COLO668 (cell line): ENCODE data around the gene KRTAP10-1.
"Not testable (repeated sequence)": the region's sequence is repeated elsewhere in the genome, so short reads cannot be mapped to it uniquely, and the experiment has no call there.

ENCODE experiments used
- DNase-seq: peaks from one replicate; lab custom pipeline; 2025; ENCODE audit not compliant: unreplicated experiment; lab: John Stamatoyannopoulos, UW

KRTAP10-1 gene

GRCh38 chr21:44539991-44540666, at the start of gene KRTAP10-1:
KRTAP10-1 (minus strand) TSS chr21:44540195; CDS start chr21:44540150, 45 bp downstream.
- no peak for DNase-seq

- no peak for DNase-seq
Observed at GRCh38 chr21:44589094-44589493, 49.1 kb upstream of the KRTAP10-1 start.

GRCh38 chr21:44585892-44586291, 45.9 kb upstream of the KRTAP10-1 start:
- no peak for DNase-seq

- no peak for DNase-seq
Observed at GRCh38 chr21:44583800-44584147, 43.8 kb upstream of the KRTAP10-1 start.

- DNase-seq = no peak
Observed at GRCh38 chr21:44583089-44583799, 43.2 kb upstream of the KRTAP10-1 start.

- no peak for DNase-seq
Observed at GRCh38 chr21:44582055-44582454, 42.1 kb upstream of the KRTAP10-1 start.

GRCh38 chr21:44581158-44581557, 41.2 kb upstream of the KRTAP10-1 start:
- DNase-seq = no peak

- DNase-seq = not testable (repeated sequence)
Observed at GRCh38 chr21:44580231-44580821, 40.3 kb upstream of the KRTAP10-1 start, which contains the start of gene KRTAP10-5. KRTAP10-5 (minus strand) TSS chr21:44580604; CDS start chr21:44580578, 26 bp downstream.

- DNase-seq = no peak
Observed at GRCh38 chr21:44579833-44580144, 39.8 kb upstream of the KRTAP10-1 start.

GRCh38 chr21:44579056-44579832, 39.2 kb upstream of the KRTAP10-1 start:
- no peak for DNase-seq

- DNase-seq = no peak
Observed at GRCh38 chr21:44578371-44579055, 38.5 kb upstream of the KRTAP10-1 start.

GRCh38 chr21:44576025-44576420, 36.0 kb upstream of the KRTAP10-1 start:
- DNase-seq = no peak

- DNase-seq = no peak
Observed at GRCh38 chr21:44575307-44576024, 35.5 kb upstream of the KRTAP10-1 start.

- peak; percentile 90 for DNase-seq
Observed at GRCh38 chr21:44574457-44575306, 34.7 kb upstream of the KRTAP10-1 start.

- DNase-seq = not testable (repeated sequence)
Observed at GRCh38 chr21:44573630-44574456, 33.8 kb upstream of the KRTAP10-1 start, which contains the start of gene KRTAP10-4. KRTAP10-4 (plus strand) TSS chr21:44573729; CDS start chr21:44573759, 30 bp downstream.

- no peak for DNase-seq
Observed at GRCh38 chr21:44572959-44573583, 33.1 kb upstream of the KRTAP10-1 start.

GRCh38 chr21:44571844-44572782, 32.1 kb upstream of the KRTAP10-1 start:
- DNase-seq = no peak
